Activated naive CD4-positive, alpha-beta T cell treated with anti-CD3 and anti-CD28 coated beads, Interleukin-2, amount 50 U/mL, for 16 hours (primary cell): ENCODE data around the gene GLIS1.

Source experiments
- DNase-seq: peaks from one replicate; pipeline ENCODE4 v3.0.0-alpha.2; 2020

GLIS1 gene

GRCh38 chr1:53554592-53555305 is 184.2 kb downstream of the GLIS1 start:
- peak; percentile 1 for DNase-seq

- peak; percentile 5 for DNase-seq
Measured at GRCh38 chr1:53553734-53554509, 185.0 kb downstream of the GLIS1 start.

GRCh38 chr1:53552981-53553733 is 185.8 kb downstream of the GLIS1 start:
- no peak for DNase-seq

- peak; percentile 1 for DNase-seq
Measured at GRCh38 chr1:53552146-53552861, 186.7 kb downstream of the GLIS1 start.

- peak; percentile 4 for DNase-seq
Measured at GRCh38 chr1:53551428-53551995, 187.5 kb downstream of the GLIS1 start.

- no peak for DNase-seq
Measured at GRCh38 chr1:53550201-53550741, 188.7 kb downstream of the GLIS1 start.

GRCh38 chr1:53549781-53550180 is 189.2 kb downstream of the GLIS1 start:
- no peak for DNase-seq

- DNase-seq, result no peak
Measured at GRCh38 chr1:53549287-53549686, 189.7 kb downstream of the GLIS1 start.

GRCh38 chr1:53548031-53548491 is 190.9 kb downstream of the GLIS1 start:
- peak; percentile 2 for DNase-seq

GRCh38 chr1:53547231-53547790 is 191.7 kb downstream of the GLIS1 start:
- no peak for DNase-seq

GRCh38 chr1:53546409-53547155 is 192.4 kb downstream of the GLIS1 start:
- peak; percentile 1 for DNase-seq

- DNase-seq, result peak; percentile 3
Measured at GRCh38 chr1:53545663-53546408, 193.1 kb downstream of the GLIS1 start.

- DNase-seq, result peak; percentile 3
Measured at GRCh38 chr1:53544728-53545515, 194.0 kb downstream of the GLIS1 start.

- DNase-seq, result no peak
Measured at GRCh38 chr1:53543778-53544695, 194.9 kb downstream of the GLIS1 start.

GRCh38 chr1:53543130-53543777 is 195.7 kb downstream of the GLIS1 start:
- DNase-seq, result no peak

GRCh38 chr1:53542551-53542950 is 196.4 kb downstream of the GLIS1 start:
- no peak for DNase-seq

GRCh38 chr1:53541761-53542550 is 197.0 kb downstream of the GLIS1 start:
- DNase-seq, result no peak
